Kidney capillary endothelial cell (primary cell): ENCODE results near the gene CFAP119.

Experiments
- DNase-seq: peaks from one replicate; pipeline ENCODE4 v3.0.0-alpha.2; 2018; ENCODE audit warnings: low spot score

The CFAP119 gene

GRCh38 chr16:30740364-30741251 lies 21.3 kb downstream of the CFAP119 start:
- DNase-seq, result no peak

- DNase-seq, result no peak
These were observed 22.6 kb downstream of the CFAP119 start for GRCh38 chr16:30738984-30739951.

- no peak for DNase-seq
These were observed 23.8 kb downstream of the CFAP119 start for GRCh38 chr16:30737794-30738648.

GRCh38 chr16:30736995-30737793 lies 24.7 kb downstream of the CFAP119 start:
- DNase-seq, result no peak

- no peak for DNase-seq
These were observed 30.5 kb downstream of the CFAP119 start for GRCh38 chr16:30731411-30731810.

GRCh38 chr16:30728899-30729672 lies 32.8 kb downstream of the CFAP119 start:
- DNase-seq, result no peak

GRCh38 chr16:30728321-30728720 lies 33.5 kb downstream of the CFAP119 start:
- no peak for DNase-seq

- no peak for DNase-seq
These were observed 36.5 kb downstream of the CFAP119 start for GRCh38 chr16:30725418-30725792.

GRCh38 chr16:30724641-30725417 lies 37.0 kb downstream of the CFAP119 start:
- DNase-seq, result no peak

- DNase-seq, result no peak
These were observed 38.0 kb downstream of the CFAP119 start for GRCh38 chr16:30723725-30724355.

- DNase-seq, result no peak
These were observed 38.9 kb downstream of the CFAP119 start for GRCh38 chr16:30722916-30723315.

- no peak for DNase-seq
These were observed 39.4 kb downstream of the CFAP119 start for GRCh38 chr16:30722443-30722842.

GRCh38 chr16:30721606-30722005 lies 40.3 kb downstream of the CFAP119 start:
- no peak for DNase-seq

- DNase-seq, result no peak
These were observed 40.7 kb downstream of the CFAP119 start for GRCh38 chr16:30721167-30721566.

GRCh38 chr16:30720694-30721093 lies 41.2 kb downstream of the CFAP119 start:
- no peak for DNase-seq

GRCh38 chr16:30720086-30720485 lies 41.8 kb downstream of the CFAP119 start:
- DNase-seq, result no peak

GRCh38 chr16:30715750-30716445 lies 46.0 kb downstream of the CFAP119 start:
- DNase-seq, result peak; percentile 11

- DNase-seq, result no peak
These were observed 50.1 kb downstream of the CFAP119 start for GRCh38 chr16:30711712-30712111.
